Prostate gland (tissue), 2 donors: ENCODE data around the gene CHRNB4. TPM values are rescaled to one million over a fixed set of nuclear protein-coding genes. Genes with fewer than 3 reads are reported as not detected.

Experiments used
- DNase-seq: peaks from one replicate; pipeline ENCODE4 v3.0.0-alpha.2; 2019; ENCODE audit warnings: low spot score
- H3K27ac ChIP-seq, 2 donors: fragments of 200-600 bp; sonication (generic); 2 replicates each; pipeline ENCODE4 v1.5.1; 2017 to 2019
- H3K27me3 ChIP-seq: fragments of 200-600 bp; sonication (generic); replicated peaks from 2 replicates; pipeline ENCODE4 v1.5.1; 2019; ENCODE audit not compliant: insufficient read depth
- H3K36me3 ChIP-seq, 2 donors: fragments of 200-600 bp; sonication (generic); 1 replicate in 1 of 2; 2 replicates in 1 of 2; pipeline versions ENCODE4 v1.5.1 to v1.8.1; 2017 to 2019
- H3K4me1 ChIP-seq: fragments of 200-600 bp; sonication (generic); replicated peaks from 2 replicates; pipeline ENCODE4 v1.5.1; 2019
- H3K4me3 ChIP-seq, 2 donors: fragments of 200-600 bp; sonication (generic); 2 replicates each; pipeline ENCODE4 v1.5.1; 2017 to 2019
- H3K9me3 ChIP-seq: fragments of 200-600 bp; sonication (generic); 2 replicates; pipeline ENCODE4 v1.5.1; 2017
- POLR2A ChIP-seq: fragments of 450-650 bp; IDR thresholded peaks from one replicate; pipeline ENCODE4 v1.6.1; 2016; ENCODE audit warnings: antibody characterized with exemption, mild to moderate bottlenecking
- POLR2AphosphoS5 ChIP-seq: sonication (generic); formaldehyde crosslinking; IDR thresholded peaks from one replicate; pipeline ENCODE4 v1.6.1; 2017; ENCODE audit warnings: antibody characterized with exemption
- WGBS: methylation state at CpG from one replicate; pipeline ENCODE4 v1.1.5; 2018; 5-methylcytosine and 5-hydroxymethylcytosine counted together
- intact Hi-C: fragments of 100-400 bp; cut with DNase I; formaldehyde crosslinking; loops from one replicate; pipeline ENCODE4 v1.14.2; 2022
- total RNA-seq, 2 donors: library from RNA; depleted of rRNA; stranded (reverse); fragments of >200 nt; gene quantifications; one replicate each; pipeline ENCODE4 v1.1.0, GENCODE V29; 2016
- TF ChIP-seq, protein P1 (sequence below), 4 experiments: fragments of 200-600 bp in 2 of 4; fragments of 450-650 bp in 2 of 4; sonication (generic) in 2 of 4; IDR thresholded peaks; 1 replicate in 3 of 4; 2 replicates in 1 of 4; pipeline ENCODE4 v1.5.1; 2016 to 2019; ENCODE audit warnings: antibody characterized with exemption in 4 of 4, mild to moderate bottlenecking in 2 of 4, moderate library complexity in 2 of 4

CHRNB4 gene
- total RNA-seq, 2 donors from 2014 or later: 3.0 TPM; not detected in 1

GRCh38 chr15:78673917-78674444 is 33.0 kb upstream of the CHRNB4 start:
- no peaks in the 10 kb centered on the region for H3K27me3 ChIP-seq
- H3K36me3 ChIP-seq: no peaks in the 10 kb centered on the region
- WGBS: 98% methylated on average over 3 of the region's 3 CpGs
- no peak for TF ChIP-seq POLR2AphosphoS5
- TF ChIP-seq, protein P1, sequence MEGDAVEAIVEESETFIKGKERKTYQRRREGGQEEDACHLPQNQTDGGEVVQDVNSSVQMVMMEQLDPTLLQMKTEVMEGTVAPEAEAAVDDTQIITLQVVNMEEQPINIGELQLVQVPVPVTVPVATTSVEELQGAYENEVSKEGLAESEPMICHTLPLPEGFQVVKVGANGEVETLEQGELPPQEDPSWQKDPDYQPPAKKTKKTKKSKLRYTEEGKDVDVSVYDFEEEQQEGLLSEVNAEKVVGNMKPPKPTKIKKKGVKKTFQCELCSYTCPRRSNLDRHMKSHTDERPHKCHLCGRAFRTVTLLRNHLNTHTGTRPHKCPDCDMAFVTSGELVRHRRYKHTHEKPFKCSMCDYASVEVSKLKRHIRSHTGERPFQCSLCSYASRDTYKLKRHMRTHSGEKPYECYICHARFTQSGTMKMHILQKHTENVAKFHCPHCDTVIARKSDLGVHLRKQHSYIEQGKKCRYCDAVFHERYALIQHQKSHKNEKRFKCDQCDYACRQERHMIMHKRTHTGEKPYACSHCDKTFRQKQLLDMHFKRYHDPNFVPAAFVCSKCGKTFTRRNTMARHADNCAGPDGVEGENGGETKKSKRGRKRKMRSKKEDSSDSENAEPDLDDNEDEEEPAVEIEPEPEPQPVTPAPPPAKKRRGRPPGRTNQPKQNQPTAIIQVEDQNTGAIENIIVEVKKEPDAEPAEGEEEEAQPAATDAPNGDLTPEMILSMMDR (IDR thresholded peaks at IDR 0.05): no peak
- no peak for TF ChIP-seq POLR2A
- DNase-seq: no peak
- no peak overlapping the region for H3K27ac ChIP-seq
- intact Hi-C loops: no loop called here
- no peaks in the 10 kb centered on the region for H3K4me1 ChIP-seq
- no peak overlapping the region for H3K4me3 ChIP-seq
- no peaks in the 10 kb centered on the region for H3K9me3 ChIP-seq

GRCh38 chr15:78673476-78673875 is 32.5 kb upstream of the CHRNB4 start:
- H3K4me1 ChIP-seq: no peaks in the 10 kb centered on the region
- no peaks in the 10 kb centered on the region for H3K36me3 ChIP-seq
- H3K27me3 ChIP-seq: no peaks in the 10 kb centered on the region
- no peak overlapping the region for H3K27ac ChIP-seq
- 64% methylated on average over 4 of the region's 4 CpGs for WGBS
- no peaks in the 10 kb centered on the region for H3K9me3 ChIP-seq
- no peak overlapping the region for H3K4me3 ChIP-seq
- intact Hi-C loops: no loop called here
- TF ChIP-seq POLR2A (no peak), POLR2AphosphoS5 (no peak)
- TF ChIP-seq, protein P1 (IDR thresholded peaks at IDR 0.05): no peak
- DNase-seq: no peak

- no peak for DNase-seq
- TF ChIP-seq, protein P1 (IDR thresholded peaks at IDR 0.05): no peak
- no peak for TF ChIP-seq POLR2AphosphoS5
- TF ChIP-seq POLR2A: no peak
- no peaks in the 10 kb centered on the region for H3K4me1 ChIP-seq
- H3K27me3 ChIP-seq: no peaks in the 10 kb centered on the region
- H3K9me3 ChIP-seq: no peaks in the 10 kb centered on the region
- 83% methylated on average over 9 of the region's 9 CpGs for WGBS
- H3K27ac ChIP-seq: no peak overlapping the region
- intact Hi-C loops: no loop called here
- H3K36me3 ChIP-seq: no peaks in the 10 kb centered on the region
- no peak overlapping the region for H3K4me3 ChIP-seq
Measured at GRCh38 chr15:78672285-78673014, 31.4 kb upstream of the CHRNB4 start.

GRCh38 chr15:78671626-78672211 is 30.7 kb upstream of the CHRNB4 start:
- WGBS: 78% methylated on average over 6 of the region's 6 CpGs
- Histone ChIP-seq H3K36me3 (no peaks in the 10 kb centered on the region), H3K4me1 (no peaks in the 10 kb centered on the region), H3K4me3 (no peak overlapping the region), H3K27me3 (no peaks in the 10 kb centered on the region), H3K27ac (no peak overlapping the region), H3K9me3 (no peaks in the 10 kb centered on the region)
- no peak for DNase-seq
- no peak for TF ChIP-seq POLR2A
- TF ChIP-seq POLR2AphosphoS5: no peak
- TF ChIP-seq, protein P1 (IDR thresholded peaks at IDR 0.05): no peak
- intact Hi-C loops: no loop called here
